Measurements from ENCODE around the gene USP3.

The USP3 gene

GRCh38 chr15:63556736-63557135, 52.3 kb downstream of the USP3 start:
- DNase-seq (ENCODE audit: low spot score), result no peak
- TF ChIP-seq, protein P1, sequence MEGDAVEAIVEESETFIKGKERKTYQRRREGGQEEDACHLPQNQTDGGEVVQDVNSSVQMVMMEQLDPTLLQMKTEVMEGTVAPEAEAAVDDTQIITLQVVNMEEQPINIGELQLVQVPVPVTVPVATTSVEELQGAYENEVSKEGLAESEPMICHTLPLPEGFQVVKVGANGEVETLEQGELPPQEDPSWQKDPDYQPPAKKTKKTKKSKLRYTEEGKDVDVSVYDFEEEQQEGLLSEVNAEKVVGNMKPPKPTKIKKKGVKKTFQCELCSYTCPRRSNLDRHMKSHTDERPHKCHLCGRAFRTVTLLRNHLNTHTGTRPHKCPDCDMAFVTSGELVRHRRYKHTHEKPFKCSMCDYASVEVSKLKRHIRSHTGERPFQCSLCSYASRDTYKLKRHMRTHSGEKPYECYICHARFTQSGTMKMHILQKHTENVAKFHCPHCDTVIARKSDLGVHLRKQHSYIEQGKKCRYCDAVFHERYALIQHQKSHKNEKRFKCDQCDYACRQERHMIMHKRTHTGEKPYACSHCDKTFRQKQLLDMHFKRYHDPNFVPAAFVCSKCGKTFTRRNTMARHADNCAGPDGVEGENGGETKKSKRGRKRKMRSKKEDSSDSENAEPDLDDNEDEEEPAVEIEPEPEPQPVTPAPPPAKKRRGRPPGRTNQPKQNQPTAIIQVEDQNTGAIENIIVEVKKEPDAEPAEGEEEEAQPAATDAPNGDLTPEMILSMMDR (IDR thresholded peaks at IDR 0.05; ENCODE audit: extremely low read depth, insufficient read depth, missing control alignments), result no peak
- in situ Hi-C loops (cut with MboI; ENCODE audit: low pct_unique_long_range_greater_than_20kb, low sequenced_read_pairs, unreplicated experiment), result no loop called here

DNA sequence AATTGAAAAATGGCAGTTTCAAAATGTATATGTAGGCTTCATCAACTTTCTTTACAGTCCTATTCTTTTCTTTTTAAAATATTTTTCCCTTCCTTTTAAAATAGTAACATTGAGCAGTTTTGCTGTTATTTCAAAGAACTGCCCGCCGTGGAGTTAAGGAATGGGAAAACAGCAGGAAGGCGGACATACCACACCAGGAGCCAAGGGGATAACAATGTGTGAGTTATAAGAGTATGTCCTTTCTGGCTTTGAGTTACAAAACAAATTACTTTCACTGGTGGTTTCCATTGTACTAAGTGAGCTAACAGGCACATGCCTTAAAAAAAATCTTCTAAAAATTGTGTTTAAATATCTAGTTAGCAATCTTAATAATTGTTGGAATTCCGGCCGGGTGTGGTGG, 55.4 kb downstream of the USP3 start:
- no peak for DNase-seq (ENCODE audit: low spot score)
- in situ Hi-C loops (cut with MboI; ENCODE audit: low pct_unique_long_range_greater_than_20kb, low sequenced_read_pairs, unreplicated experiment), result no loop called here
- TF ChIP-seq, protein P1 (IDR thresholded peaks at IDR 0.05; ENCODE audit: extremely low read depth, insufficient read depth, missing control alignments), result no peak

DNA sequence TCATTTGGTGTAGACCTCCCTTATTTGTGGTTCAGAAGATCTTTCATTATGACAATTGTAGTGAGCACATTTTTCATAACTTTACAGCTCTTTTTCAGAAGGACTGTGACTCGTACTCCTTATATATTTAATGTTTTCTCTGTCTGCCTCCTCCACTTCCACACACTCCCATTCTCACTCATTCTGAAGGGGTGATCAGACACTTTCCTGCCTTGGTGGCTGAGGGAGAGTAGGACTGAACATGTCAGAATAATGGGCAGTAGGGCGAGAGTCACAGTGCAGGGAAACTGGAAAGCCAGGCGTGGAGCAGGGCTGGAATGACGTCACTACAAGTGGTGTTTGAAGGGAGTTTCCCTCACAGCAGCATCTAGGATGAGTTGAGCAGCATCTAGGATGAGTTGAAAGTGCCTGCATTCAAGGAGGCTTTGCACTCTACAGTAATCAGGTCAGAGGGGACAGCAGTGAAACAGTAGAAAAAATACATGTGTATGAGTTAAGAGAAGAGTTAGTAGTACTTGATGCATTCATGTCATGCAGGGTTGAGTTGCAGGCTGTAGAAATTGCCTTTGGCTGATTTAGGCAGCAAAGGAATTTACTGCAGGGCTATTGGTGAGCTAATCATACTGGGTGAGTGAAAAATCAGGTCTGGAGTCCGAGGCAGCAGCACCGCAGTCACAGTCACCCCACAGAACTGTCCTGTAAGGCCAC, 56.5 kb downstream of the USP3 start:
- TF ChIP-seq, protein P1 (IDR thresholded peaks at IDR 0.05; ENCODE audit: extremely low read depth, insufficient read depth, missing control alignments), result no peak
- peak; percentile 37 for DNase-seq (ENCODE audit: low spot score)
- in situ Hi-C loops (cut with MboI; ENCODE audit: low pct_unique_long_range_greater_than_20kb, low sequenced_read_pairs, unreplicated experiment), result no loop called here

DNA sequence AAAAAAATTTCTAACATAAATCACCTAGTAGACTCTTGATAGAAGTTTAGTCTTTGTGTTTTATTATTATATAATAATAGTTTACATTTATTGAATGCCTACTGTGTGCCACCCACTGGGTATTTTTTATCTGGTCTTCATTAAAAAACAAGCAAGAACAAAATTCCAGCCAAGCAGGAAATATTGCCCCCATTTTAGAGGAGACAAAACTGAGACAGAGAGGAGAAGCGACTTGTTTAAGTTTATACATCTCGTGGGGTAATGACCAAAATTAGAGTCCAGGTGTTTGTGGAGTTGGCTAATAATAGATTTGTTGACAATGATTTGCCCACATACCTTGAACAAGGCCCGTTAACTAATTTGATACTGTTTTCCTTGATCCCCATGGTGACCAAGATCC, 59.7 kb downstream of the USP3 start:
- in situ Hi-C loops (cut with MboI; ENCODE audit: low pct_unique_long_range_greater_than_20kb, low sequenced_read_pairs, unreplicated experiment), result no loop called here

GRCh38 chr15:63565536-63566186, 61.3 kb downstream of the USP3 start:
- no peak for DNase-seq (ENCODE audit: low spot score)
- in situ Hi-C loops (cut with MboI; ENCODE audit: low pct_unique_long_range_greater_than_20kb, low sequenced_read_pairs, unreplicated experiment), result no loop called here
- TF ChIP-seq, protein P1 (IDR thresholded peaks at IDR 0.05; ENCODE audit: extremely low read depth, insufficient read depth, missing control alignments), result no peak

More for the DNA sequence above, 59.7 kb downstream of the USP3 start:
- no peak for DNase-seq (ENCODE audit: low spot score)
- TF ChIP-seq, protein P1 (IDR thresholded peaks at IDR 0.05; ENCODE audit: extremely low read depth, insufficient read depth, missing control alignments), result no peak

GRCh38 chr15:63572749-63573464, 68.5 kb downstream of the USP3 start:
- TF ChIP-seq, protein P1 (IDR thresholded peaks at IDR 0.05; ENCODE audit: extremely low read depth, insufficient read depth, missing control alignments), result no peak
- in situ Hi-C loops (cut with MboI; ENCODE audit: low pct_unique_long_range_greater_than_20kb, low sequenced_read_pairs, unreplicated experiment), result no loop called here
- DNase-seq (ENCODE audit: low spot score), result no peak
